Uterus (tissue), 2 donors: Measurements from ENCODE around the gene GPER1.

Experiments
- POLR2A ChIP-seq, 2 donors: fragments of 450-650 bp; IDR thresholded peaks; one replicate each; pipeline ENCODE4 v1.6.1; 2016; ENCODE audit warnings: antibody characterized with exemption in 2 of 2, mild to moderate bottlenecking in 1 of 2, moderate library complexity in 1 of 2
- TF ChIP-seq, protein P1 (sequence below), 4 experiments: fragments of 200-600 bp in 2 of 4; fragments of 450-650 bp in 2 of 4; sonication (generic) in 2 of 4; IDR thresholded peaks; one replicate each; pipeline ENCODE4 v1.5.1; 2016 to 2019; ENCODE audit warnings: antibody characterized with exemption in 4 of 4, mild to moderate bottlenecking in 2 of 4, moderate library complexity in 1 of 4

DNA sequence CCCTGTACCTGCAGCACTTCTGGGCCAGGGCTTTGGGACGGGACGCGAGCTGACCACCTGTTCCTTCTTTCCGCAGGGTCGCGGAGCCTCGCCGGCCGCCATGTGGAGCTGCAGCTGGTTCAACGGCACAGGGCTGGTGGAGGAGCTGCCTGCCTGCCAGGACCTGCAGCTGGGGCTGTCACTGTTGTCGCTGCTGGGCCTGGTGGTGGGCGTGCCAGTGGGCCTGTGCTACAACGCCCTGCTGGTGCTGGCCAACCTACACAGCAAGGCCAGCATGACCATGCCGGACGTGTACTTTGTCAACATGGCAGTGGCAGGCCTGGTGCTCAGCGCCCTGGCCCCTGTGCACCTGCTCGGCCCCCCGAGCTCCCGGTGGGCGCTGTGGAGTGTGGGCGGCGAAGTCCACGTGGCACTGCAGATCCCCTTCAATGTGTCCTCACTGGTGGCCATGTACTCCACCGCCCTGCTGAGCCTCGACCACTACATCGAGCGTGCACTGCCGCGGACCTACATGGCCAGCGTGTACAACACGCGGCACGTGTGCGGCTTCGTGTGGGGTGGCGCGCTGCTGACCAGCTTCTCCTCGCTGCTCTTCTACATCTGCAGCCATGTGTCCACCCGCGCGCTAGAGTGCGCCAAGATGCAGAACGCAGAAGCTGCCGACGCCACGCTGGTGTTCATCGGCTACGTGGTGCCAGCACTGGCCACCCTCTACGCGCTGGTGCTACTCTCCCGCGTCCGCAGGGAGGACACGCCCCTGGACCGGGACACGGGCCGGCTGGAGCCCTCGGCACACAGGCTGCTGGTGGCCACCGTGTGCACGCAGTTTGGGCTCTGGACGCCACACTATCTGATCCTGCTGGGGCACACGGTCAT lies 30.3 kb upstream of the GPER1 start:
- TF ChIP-seq POLR2A (IDR thresholded peaks at IDR 0.05), result no peak
- TF ChIP-seq, protein P1, sequence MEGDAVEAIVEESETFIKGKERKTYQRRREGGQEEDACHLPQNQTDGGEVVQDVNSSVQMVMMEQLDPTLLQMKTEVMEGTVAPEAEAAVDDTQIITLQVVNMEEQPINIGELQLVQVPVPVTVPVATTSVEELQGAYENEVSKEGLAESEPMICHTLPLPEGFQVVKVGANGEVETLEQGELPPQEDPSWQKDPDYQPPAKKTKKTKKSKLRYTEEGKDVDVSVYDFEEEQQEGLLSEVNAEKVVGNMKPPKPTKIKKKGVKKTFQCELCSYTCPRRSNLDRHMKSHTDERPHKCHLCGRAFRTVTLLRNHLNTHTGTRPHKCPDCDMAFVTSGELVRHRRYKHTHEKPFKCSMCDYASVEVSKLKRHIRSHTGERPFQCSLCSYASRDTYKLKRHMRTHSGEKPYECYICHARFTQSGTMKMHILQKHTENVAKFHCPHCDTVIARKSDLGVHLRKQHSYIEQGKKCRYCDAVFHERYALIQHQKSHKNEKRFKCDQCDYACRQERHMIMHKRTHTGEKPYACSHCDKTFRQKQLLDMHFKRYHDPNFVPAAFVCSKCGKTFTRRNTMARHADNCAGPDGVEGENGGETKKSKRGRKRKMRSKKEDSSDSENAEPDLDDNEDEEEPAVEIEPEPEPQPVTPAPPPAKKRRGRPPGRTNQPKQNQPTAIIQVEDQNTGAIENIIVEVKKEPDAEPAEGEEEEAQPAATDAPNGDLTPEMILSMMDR (IDR thresholded peaks at IDR 0.05), result no peak
